HUES6 (cell line): Measurements from ENCODE around the gene CFAP100.

ENCODE experiments used
- H3K27ac ChIP-seq: 2 replicates; pipeline ENCODE4 v1.7.0; 2013; ENCODE audit warnings: low read depth, mild to moderate bottlenecking, low read length, inconsistent platforms
- H3K27me3 ChIP-seq: 2 replicates; pipeline ENCODE4 v1.6.1; 2013; ENCODE audit warnings: low read length; ENCODE audit not compliant: control insufficient read depth, insufficient read depth
- H3K36me3 ChIP-seq: 2 replicates; pipeline ENCODE4 v1.6.1; 2013; ENCODE audit warnings: low read length; ENCODE audit not compliant: control insufficient read depth, insufficient read depth
- H3K4me1 ChIP-seq: 2 replicates; pipeline ENCODE4 v1.6.1; 2013; ENCODE audit warnings: low read length; ENCODE audit not compliant: control insufficient read depth, insufficient read depth
- H3K4me3 ChIP-seq: 2 replicates; pipeline ENCODE4 v1.5.1; 2013; ENCODE audit warnings: low read depth, low read length
- H3K9ac ChIP-seq: one replicate; pipeline ENCODE4 v1.6.1; 2013; ENCODE audit warnings: mild to moderate bottlenecking, low read length
- H3K9me3 ChIP-seq: 2 replicates; pipeline ENCODE4 v1.6.1; 2013; ENCODE audit warnings: low read depth, low read length; ENCODE audit not compliant: control insufficient read depth, insufficient read depth

Gene CFAP100

GRCh38 chr3:126479642-126480041 is 84.9 kb downstream of the CFAP100 start:
- H3K4me3 ChIP-seq, result no peak overlapping the region
- no peaks in the 10 kb centered on the region for H3K27me3 ChIP-seq
- H3K36me3 ChIP-seq, result no peaks in the 10 kb centered on the region
- H3K27ac ChIP-seq, result no peak overlapping the region
- no peaks in the 10 kb centered on the region for H3K9me3 ChIP-seq
- peaks cover 14% of the 10 kb centered on the region for H3K4me1 ChIP-seq
- H3K9ac ChIP-seq, result no peak overlapping the region

- Histone ChIP-seq H3K27me3 (no peaks in the 10 kb centered on the region), H3K9ac (no peak overlapping the region), H3K36me3 (no peaks in the 10 kb centered on the region), H3K4me3 (no peak overlapping the region), H3K27ac (no peak overlapping the region), H3K4me1 (peaks cover 19% of the 10 kb centered on the region), H3K9me3 (no peaks in the 10 kb centered on the region)
Observed at GRCh38 chr3:126480206-126480605, 85.5 kb downstream of the CFAP100 start.

- no peaks in the 10 kb centered on the region for H3K27me3 ChIP-seq
- no peak overlapping the region for H3K9ac ChIP-seq
- no peak overlapping the region for H3K4me3 ChIP-seq
- no peaks in the 10 kb centered on the region for H3K36me3 ChIP-seq
- H3K27ac ChIP-seq, result no peak overlapping the region
- H3K4me1 ChIP-seq, result peaks cover 23% of the 10 kb centered on the region
- no peaks in the 10 kb centered on the region for H3K9me3 ChIP-seq
Observed at GRCh38 chr3:126480861-126481260, 86.2 kb downstream of the CFAP100 start.

- Histone ChIP-seq H3K27ac (no peak overlapping the region), H3K9me3 (no peaks in the 10 kb centered on the region), H3K27me3 (no peaks in the 10 kb centered on the region)
Observed at GRCh38 chr3:126481808-126482502, 87.2 kb downstream of the CFAP100 start.

GRCh38 chr3:126482503-126483255 is 88.0 kb downstream of the CFAP100 start:
- Histone ChIP-seq H3K9me3 (no peaks in the 10 kb centered on the region), H3K4me3 (no peak overlapping the region), H3K27ac (no peak overlapping the region), H3K27me3 (no peaks in the 10 kb centered on the region), H3K36me3 (no peaks in the 10 kb centered on the region), H3K4me1 (peaks cover 28% of the 10 kb centered on the region), H3K9ac (no peak overlapping the region)

More at GRCh38 chr3:126481808-126482502, 87.2 kb downstream of the CFAP100 start:
- no peak overlapping the region for H3K4me3 ChIP-seq
- no peaks in the 10 kb centered on the region for H3K36me3 ChIP-seq
- peaks cover 26% of the 10 kb centered on the region for H3K4me1 ChIP-seq
- H3K9ac ChIP-seq, result no peak overlapping the region

- H3K4me3 ChIP-seq, result no peak overlapping the region
- no peak overlapping the region for H3K9ac ChIP-seq
- peaks cover 28% of the 10 kb centered on the region for H3K4me1 ChIP-seq
- no peak overlapping the region for H3K27ac ChIP-seq
- no peaks in the 10 kb centered on the region for H3K36me3 ChIP-seq
- H3K9me3 ChIP-seq, result no peaks in the 10 kb centered on the region
- no peaks in the 10 kb centered on the region for H3K27me3 ChIP-seq
Observed at GRCh38 chr3:126483321-126483761, 88.6 kb downstream of the CFAP100 start.

- Histone ChIP-seq H3K27me3 (no peaks in the 10 kb centered on the region), H3K27ac (no peak overlapping the region), H3K36me3 (no peaks in the 10 kb centered on the region), H3K4me1 (peaks cover 28% of the 10 kb centered on the region), H3K9me3 (no peaks in the 10 kb centered on the region), H3K4me3 (no peak overlapping the region), H3K9ac (no peak overlapping the region)
Observed at GRCh38 chr3:126484148-126484547, 89.4 kb downstream of the CFAP100 start.

- Histone ChIP-seq H3K27me3 (no peaks in the 10 kb centered on the region), H3K4me3 (no peak overlapping the region), H3K9me3 (no peaks in the 10 kb centered on the region), H3K9ac (no peak overlapping the region), H3K36me3 (no peaks in the 10 kb centered on the region), H3K4me1 (peaks cover 28% of the 10 kb centered on the region), H3K27ac (peak overlapping the region; percentile 53; the same call in 1 of the 2 replicates)
Observed at GRCh38 chr3:126484662-126485061, 90.0 kb downstream of the CFAP100 start.

GRCh38 chr3:126485176-126485897 is 90.6 kb downstream of the CFAP100 start:
- Histone ChIP-seq H3K9ac (no peak overlapping the region), H3K4me3 (no peak overlapping the region)

GRCh38 chr3:126485956-126486355 is 91.2 kb downstream of the CFAP100 start:
- Histone ChIP-seq H3K36me3 (no peaks in the 10 kb centered on the region), H3K4me1 (peaks cover 28% of the 10 kb centered on the region), H3K9me3 (no peaks in the 10 kb centered on the region), H3K27me3 (no peaks in the 10 kb centered on the region), H3K9ac (no peak overlapping the region), H3K4me3 (no peak overlapping the region), H3K27ac (no peak overlapping the region)

More at GRCh38 chr3:126485176-126485897, 90.6 kb downstream of the CFAP100 start:
- Histone ChIP-seq H3K9me3 (no peaks in the 10 kb centered on the region), H3K27me3 (no peaks in the 10 kb centered on the region), H3K4me1 (peaks cover 28% of the 10 kb centered on the region), H3K27ac (peak overlapping the region; percentile 53; the same call in 1 of the 2 replicates), H3K36me3 (no peaks in the 10 kb centered on the region)
